Stimulated activated CD4-positive, alpha-beta T cell treated with anti-CD3 and anti-CD28 coated beads, Interleukin-2, amount 100 ng/mL, for 4 hours (primary cell): ENCODE results near the gene SEC24B.

Experiments used
- DNase-seq: peaks from one replicate; pipeline ENCODE4 v3.0.0-alpha.2; 2020; ENCODE audit warnings: low read depth

The SEC24B gene

GRCh38 chr4:109433205-109434006 lies at the start of gene SEC24B:
SEC24B (plus strand) TSS chr4:109433815; CDS start chr4:109433870, 55 bp downstream.
- peak; percentile 83 for DNase-seq

GRCh38 chr4:109383823-109384222 lies 49.8 kb upstream of the SEC24B start:
- DNase-seq: no peak

GRCh38 chr4:109385260-109385659 lies 48.4 kb upstream of the SEC24B start:
- no peak for DNase-seq

- DNase-seq: no peak
Observed at GRCh38 chr4:109389369-109390114, 44.1 kb upstream of the SEC24B start.

GRCh38 chr4:109390115-109390768 lies 43.4 kb upstream of the SEC24B start:
- no peak for DNase-seq

- no peak for DNase-seq
Observed at GRCh38 chr4:109395694-109396093, 37.9 kb upstream of the SEC24B start.

- DNase-seq: no peak
Observed at GRCh38 chr4:109398928-109399327, 34.7 kb upstream of the SEC24B start.

- DNase-seq: no peak
Observed at GRCh38 chr4:109406337-109406931, 27.2 kb upstream of the SEC24B start.

GRCh38 chr4:109407027-109407737 lies 26.4 kb upstream of the SEC24B start:
- DNase-seq: no peak

- DNase-seq: no peak
Observed at GRCh38 chr4:109408711-109409110, 24.9 kb upstream of the SEC24B start.

- no peak for DNase-seq
Observed at GRCh38 chr4:109410226-109410625, 23.4 kb upstream of the SEC24B start.

GRCh38 chr4:109410776-109411175 lies 22.8 kb upstream of the SEC24B start:
- no peak for DNase-seq

GRCh38 chr4:109411964-109412363 lies 21.7 kb upstream of the SEC24B start:
- DNase-seq: no peak

- no peak for DNase-seq
Observed at GRCh38 chr4:109412776-109413175, 20.8 kb upstream of the SEC24B start.

- no peak for DNase-seq
Observed at GRCh38 chr4:109414938-109415337, 18.7 kb upstream of the SEC24B start.

GRCh38 chr4:109418588-109418987 lies 15.0 kb upstream of the SEC24B start:
- no peak for DNase-seq

- no peak for DNase-seq
Observed at GRCh38 chr4:109419679-109420078, 13.9 kb upstream of the SEC24B start.

- no peak for DNase-seq
Observed at GRCh38 chr4:109424093-109424841, 9.3 kb upstream of the SEC24B start.

GRCh38 chr4:109425405-109425804 lies 8.2 kb upstream of the SEC24B start:
- DNase-seq: no peak

- DNase-seq: no peak
Observed at GRCh38 chr4:109429545-109429944, 4.1 kb upstream of the SEC24B start.

GRCh38 chr4:109432203-109432602 lies 1.4 kb upstream of the SEC24B start:
- DNase-seq: no peak
